Stimulated activated CD4-positive, alpha-beta T cell treated with anti-CD3 and anti-CD28 coated beads, Interleukin-15, amount 100 ng/mL, for 1 hour (primary cell): ENCODE results near the gene GABBR2.
"Not testable (repeated sequence)": the region's sequence is repeated elsewhere in the genome, so short reads cannot be mapped to it uniquely, and the experiment has no call there.

Experiments used
- DNase-seq, 2 donors: peaks; one replicate each; pipeline ENCODE4 v3.0.0-alpha.2; 2020; ENCODE audit warnings: low read depth in 1 of 2, low spot score in 1 of 2

Gene GABBR2

GRCh38 chr9:98304381-98304780, 404.4 kb downstream of the GABBR2 start:
- no peak for DNase-seq

GRCh38 chr9:98303633-98304125, 405.1 kb downstream of the GABBR2 start:
- no peak for DNase-seq

GRCh38 chr9:98302938-98303632, 405.6 kb downstream of the GABBR2 start:
- DNase-seq: no peak

- DNase-seq: no peak
Observed at GRCh38 chr9:98302150-98302549, 406.6 kb downstream of the GABBR2 start.

- no peak for DNase-seq
Observed at GRCh38 chr9:98300611-98301010, 408.1 kb downstream of the GABBR2 start.

- no peak for DNase-seq
Observed at GRCh38 chr9:98298476-98298875, 410.3 kb downstream of the GABBR2 start.

GRCh38 chr9:98295824-98296223, 412.9 kb downstream of the GABBR2 start:
- no peak for DNase-seq

GRCh38 chr9:98291820-98292219, 416.9 kb downstream of the GABBR2 start:
- no peak for DNase-seq

GRCh38 chr9:98290411-98290810, 418.3 kb downstream of the GABBR2 start:
- DNase-seq: no peak

GRCh38 chr9:98289614-98290201, 419.0 kb downstream of the GABBR2 start:
- DNase-seq: no peak

GRCh38 chr9:98288881-98289280, 419.9 kb downstream of the GABBR2 start:
- no peak for DNase-seq

GRCh38 chr9:98287384-98287783, 421.4 kb downstream of the GABBR2 start:
- no peak for DNase-seq

- DNase-seq: no peak
Observed at GRCh38 chr9:98285446-98285845, 423.3 kb downstream of the GABBR2 start.

GRCh38 chr9:98284754-98285153, 424.0 kb downstream of the GABBR2 start:
- DNase-seq: no peak

GRCh38 chr9:98283143-98283542, 425.6 kb downstream of the GABBR2 start:
- not testable (repeated sequence) for DNase-seq

GRCh38 chr9:98281281-98281680, 427.5 kb downstream of the GABBR2 start:
- DNase-seq: no peak

- DNase-seq: no peak
Observed at GRCh38 chr9:98280574-98280973, 428.2 kb downstream of the GABBR2 start.

GRCh38 chr9:98280162-98280561, 428.6 kb downstream of the GABBR2 start:
- no peak for DNase-seq

- DNase-seq: no peak
Observed at GRCh38 chr9:98276907-98277469, 431.7 kb downstream of the GABBR2 start.

GRCh38 chr9:98275159-98275558, 433.6 kb downstream of the GABBR2 start:
- no peak for DNase-seq

- DNase-seq: no peak
Observed at GRCh38 chr9:98272083-98272482, 436.7 kb downstream of the GABBR2 start.

- DNase-seq: no peak
Observed at GRCh38 chr9:98271479-98271878, 437.3 kb downstream of the GABBR2 start.
